Measurements from ENCODE around the gene L3MBTL4.

DNA sequence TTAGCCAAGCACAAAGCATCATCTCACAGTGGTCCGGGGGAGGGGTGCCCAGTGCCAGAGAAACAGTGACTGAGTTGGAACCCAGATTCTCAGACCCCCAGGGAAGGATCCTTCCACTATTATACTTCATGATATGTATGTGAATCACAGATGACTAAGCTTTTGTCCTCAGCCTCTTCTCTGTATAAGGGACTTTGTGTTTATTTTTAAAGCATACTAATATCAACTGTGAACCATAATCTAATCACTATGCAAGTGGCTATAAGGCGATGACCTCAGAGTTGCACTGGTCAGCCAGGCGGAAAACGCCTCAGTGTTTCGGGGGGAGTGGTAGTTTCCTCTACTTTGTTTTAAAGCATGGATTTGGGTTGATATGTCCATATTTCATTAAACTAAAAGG, 359.0 kb downstream of the L3MBTL4 start:
- TF ChIP-seq, protein P1, sequence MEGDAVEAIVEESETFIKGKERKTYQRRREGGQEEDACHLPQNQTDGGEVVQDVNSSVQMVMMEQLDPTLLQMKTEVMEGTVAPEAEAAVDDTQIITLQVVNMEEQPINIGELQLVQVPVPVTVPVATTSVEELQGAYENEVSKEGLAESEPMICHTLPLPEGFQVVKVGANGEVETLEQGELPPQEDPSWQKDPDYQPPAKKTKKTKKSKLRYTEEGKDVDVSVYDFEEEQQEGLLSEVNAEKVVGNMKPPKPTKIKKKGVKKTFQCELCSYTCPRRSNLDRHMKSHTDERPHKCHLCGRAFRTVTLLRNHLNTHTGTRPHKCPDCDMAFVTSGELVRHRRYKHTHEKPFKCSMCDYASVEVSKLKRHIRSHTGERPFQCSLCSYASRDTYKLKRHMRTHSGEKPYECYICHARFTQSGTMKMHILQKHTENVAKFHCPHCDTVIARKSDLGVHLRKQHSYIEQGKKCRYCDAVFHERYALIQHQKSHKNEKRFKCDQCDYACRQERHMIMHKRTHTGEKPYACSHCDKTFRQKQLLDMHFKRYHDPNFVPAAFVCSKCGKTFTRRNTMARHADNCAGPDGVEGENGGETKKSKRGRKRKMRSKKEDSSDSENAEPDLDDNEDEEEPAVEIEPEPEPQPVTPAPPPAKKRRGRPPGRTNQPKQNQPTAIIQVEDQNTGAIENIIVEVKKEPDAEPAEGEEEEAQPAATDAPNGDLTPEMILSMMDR (IDR thresholded peaks at IDR 0.05 in 8 of 11, conservative IDR thresholded peaks at IDR 0.05 in 3 of 11): no peak
- TF ChIP-seq POLR2AphosphoS5 (IDR thresholded peaks at IDR 0.05) (no peak), POLR2A (IDR thresholded peaks at IDR 0.05) (no peak)

Measured in spleen (tissue), 7 donors.